ENCODE results near the gene WDFY4.

The WDFY4 gene

DNA sequence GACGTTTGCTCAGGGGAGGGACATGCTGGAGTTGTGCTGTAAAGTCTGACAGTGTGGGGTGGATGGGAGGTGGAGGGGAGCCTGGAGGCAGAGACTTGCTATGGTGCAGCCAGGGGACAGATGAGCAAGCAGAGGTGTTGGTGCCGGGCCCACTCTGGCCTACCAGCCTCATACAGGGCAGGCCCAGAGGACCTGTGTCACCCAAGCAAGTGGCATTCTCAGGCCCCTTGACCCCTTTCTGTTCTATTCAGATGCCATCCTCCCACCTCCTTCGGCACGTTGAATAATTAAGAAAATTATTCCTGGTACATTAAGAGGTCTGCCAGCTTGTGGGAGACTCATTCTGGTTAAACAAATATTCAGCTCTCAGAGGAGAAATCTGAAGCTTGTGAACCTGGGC is 8.5 kb downstream of the WDFY4 start:
- DNase-seq = no peak

DNA sequence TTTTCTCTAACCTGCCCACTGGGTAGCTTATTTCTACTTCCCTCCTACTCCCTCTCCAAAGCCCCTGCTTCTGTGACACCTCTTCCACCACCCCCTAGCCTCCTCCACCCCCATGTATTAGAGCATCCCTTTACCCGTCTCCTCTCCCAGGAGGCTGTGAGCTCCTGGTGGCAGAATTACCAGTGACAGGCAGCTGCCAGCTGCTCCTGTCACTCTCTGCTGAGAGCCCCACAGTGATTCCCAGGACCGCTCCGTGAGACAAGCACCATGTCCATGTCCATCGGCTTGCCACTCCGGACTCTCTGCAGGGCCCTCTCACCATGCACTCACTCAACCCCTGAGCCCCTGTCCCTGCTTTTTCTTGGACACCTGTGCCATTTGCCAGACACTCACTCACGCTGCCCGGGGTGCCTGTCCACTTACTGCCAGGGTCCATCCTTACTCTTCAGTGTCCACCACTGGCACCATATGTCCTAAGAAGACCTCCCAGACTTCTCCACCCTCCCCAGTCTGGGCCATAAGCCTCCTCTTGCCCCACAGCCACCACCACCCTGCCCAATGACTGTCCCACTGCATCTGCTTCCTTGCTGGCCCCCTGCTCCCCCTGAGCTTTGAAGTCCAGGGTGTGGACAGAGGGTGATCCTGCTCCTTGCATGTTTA is 9.8 kb downstream of the WDFY4 start:
- DNase-seq = no peak

DNA sequence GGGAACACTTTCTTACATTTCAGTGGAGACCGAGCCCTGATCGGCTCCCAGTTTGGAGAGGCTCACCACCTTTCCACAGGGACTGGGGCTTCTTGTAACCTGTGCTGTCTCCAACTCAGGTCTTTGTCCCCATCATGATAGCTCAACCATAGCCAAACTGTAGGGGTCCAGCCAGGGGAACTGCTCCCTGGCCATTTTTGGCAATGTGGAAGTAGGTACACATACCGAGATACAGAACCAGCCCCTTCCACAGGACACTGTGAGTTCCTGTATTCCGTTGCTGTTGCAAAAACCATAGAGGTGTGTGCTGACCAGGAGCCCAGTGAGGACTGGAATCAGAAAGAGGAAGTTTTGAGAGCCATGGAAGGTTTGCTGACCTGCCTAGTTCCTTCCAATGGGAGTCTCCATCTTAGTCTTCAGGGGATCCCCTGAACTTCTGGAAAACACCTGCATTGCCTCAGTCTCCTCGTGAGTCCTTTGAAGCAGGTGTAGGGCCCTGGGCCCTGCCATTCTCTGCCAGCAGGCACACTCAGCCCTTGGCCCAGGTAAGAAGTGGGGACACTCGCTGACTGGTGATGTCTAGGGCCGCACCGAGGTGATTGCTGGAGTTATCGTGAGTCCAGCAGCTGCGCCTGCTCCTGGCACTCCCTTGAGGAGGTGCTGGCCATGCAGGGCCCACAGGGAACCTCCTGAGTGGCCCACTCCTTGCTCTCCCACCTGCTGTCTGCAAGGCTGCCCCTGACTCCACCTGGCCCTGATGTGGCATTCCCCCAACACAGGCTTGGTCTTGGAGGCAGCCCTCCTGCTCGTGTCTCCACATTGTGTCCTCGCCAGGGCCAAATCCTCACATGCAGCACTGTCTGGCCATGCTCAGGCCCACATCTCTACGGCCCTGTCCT is 11.2 kb downstream of the WDFY4 start:
- no peak for DNase-seq

DNA sequence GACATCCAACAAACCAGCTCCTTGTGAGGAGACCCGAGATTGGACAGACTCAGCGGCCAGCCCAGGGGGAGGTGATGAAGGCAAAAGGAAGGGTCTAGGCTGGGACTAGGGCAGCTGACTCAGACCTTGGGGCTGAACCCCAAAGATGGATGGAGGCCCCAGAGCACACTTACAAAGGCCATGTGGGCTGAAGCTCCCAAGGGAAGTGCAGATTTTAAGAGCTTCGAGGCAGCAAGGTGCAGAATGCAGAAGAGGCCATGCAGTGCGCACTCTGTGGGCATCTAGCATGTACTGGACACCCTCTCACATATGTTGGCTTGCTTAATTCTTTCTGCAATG is 11.8 kb downstream of the WDFY4 start:
- DNase-seq = no peak

DNA sequence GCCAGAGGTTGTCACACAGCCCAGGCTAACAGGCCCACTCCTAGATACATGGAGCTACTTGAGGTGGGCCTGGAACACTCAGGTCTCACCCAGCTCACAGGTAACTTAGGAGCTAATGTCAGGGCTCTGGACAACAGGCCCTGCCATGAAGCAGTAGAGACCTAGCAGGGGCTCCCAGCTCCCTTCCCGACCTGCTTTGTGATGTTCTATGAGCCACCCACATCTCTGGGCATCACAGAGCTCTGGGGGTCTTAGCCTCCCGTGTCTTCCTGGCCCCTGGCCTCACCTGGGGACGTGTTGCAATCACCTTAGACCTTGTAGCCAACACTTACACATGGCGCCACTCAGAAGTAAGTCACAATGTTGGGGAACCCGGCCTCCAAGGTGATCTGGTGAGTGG is 12.4 kb downstream of the WDFY4 start:
- DNase-seq = no peak

DNA sequence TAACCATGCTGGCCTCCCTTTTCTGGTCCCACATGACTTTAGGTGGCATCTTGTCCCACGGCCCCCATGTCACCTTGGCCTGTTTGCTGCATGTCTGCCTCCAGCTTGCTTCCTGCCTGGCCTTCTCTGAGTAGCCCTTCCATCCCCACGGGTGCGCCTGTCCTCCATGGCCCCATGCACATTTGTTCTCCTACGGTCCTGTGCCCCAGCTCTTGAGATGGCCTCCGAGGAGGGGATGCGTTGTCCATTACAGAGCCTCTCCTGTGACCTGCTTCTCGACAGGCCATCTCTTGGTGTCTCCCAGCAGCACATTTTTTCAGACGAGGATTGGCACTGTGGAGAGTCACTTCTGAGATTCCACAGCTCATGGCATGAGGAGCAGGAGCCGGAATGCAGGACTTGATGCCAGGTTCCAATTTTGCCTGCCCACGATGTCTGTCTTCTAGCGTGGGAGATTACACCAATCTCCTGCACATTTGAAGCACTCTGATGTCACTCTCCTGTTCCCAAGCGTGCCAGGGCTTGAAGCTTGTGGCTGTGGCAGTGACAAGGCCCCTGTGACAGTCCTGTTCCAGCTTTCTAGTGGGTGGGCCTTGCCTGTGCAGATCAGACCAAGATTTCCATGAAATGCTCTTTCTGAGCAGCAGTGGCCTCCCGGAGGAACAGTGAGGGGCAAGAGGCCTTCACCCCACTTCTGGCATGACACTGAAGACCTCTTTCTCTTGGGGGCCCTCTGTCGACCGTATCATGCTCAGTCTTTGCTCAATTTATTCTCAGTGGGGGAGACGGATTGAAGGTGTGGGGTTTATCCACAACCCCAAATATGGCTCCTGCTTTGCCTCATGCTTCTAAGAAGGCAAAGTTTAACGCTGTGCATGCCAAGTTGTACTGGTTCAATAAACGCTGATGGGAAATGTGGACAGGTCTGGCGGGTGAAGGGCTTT is 13.4 kb downstream of the WDFY4 start:
- DNase-seq = no peak

DNA sequence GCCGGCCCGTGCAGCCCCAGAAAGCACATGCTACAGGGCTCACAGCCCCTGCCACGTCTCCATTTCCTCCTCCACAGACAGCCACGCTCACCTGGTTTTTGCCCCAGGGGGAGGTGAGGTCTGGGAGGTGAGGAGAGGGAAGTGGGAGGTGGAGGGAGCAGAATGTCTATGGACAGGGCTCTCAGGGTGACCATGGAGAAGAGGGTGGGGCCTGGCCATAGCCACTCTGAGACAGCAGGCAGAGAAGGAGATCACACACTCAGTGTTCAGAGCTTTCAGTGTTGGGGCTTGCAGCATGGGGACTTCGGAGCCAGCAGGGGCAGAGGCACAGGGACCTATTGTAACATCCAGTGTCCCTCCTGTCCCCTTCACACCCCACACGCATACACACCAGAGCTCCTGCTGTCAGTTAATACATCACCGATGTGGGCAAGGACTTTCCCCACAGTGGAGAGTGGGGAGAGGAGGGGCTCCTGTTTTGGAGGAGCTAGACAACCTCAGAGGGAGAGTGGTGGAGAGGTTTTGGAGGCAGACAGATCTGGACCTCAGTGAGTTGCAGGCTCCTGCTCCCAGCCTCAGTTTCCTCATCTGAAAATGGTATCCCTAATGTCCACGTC is 14.4 kb downstream of the WDFY4 start:
- DNase-seq = peak; percentile 32

DNA sequence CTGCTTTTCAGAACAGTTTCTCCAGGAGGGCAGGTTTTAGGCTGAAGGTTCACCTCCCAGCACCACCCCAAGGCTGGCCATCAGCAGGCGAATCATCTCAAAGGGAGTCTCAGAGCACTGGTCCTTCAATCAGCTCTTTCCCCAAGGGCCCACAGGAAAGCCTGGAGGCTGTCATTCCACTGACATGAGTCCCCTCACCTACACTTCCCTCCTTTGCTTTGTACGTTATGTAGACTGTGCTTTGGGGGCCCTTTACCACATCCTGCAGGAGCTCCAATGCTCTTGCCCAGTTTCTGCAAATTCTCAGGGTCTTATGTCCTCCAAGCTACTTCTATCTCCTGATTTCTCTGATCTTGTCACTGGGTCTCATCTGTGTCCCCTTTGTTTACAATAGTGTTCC is 15.4 kb downstream of the WDFY4 start:
- DNase-seq = no peak

DNA sequence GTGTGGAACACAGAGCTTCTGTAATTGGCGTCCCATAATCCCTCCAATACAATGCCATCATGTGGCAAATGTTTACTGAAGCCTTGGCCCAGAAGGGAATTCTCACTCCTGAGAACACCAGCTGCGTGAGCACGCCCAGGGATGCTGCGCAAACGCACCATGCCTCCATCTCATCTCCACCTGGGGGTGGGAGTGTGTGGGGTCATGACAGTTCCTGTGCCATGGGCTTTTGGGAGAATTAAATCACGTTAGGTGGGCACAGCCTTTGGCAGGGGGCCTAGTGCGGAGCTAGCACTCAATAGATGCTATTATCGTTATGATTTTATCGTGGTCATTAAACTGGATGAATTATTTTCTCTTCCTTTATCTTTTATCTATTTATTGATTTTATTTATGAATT is 15.8 kb downstream of the WDFY4 start:
- DNase-seq = peak; percentile 73

DNA sequence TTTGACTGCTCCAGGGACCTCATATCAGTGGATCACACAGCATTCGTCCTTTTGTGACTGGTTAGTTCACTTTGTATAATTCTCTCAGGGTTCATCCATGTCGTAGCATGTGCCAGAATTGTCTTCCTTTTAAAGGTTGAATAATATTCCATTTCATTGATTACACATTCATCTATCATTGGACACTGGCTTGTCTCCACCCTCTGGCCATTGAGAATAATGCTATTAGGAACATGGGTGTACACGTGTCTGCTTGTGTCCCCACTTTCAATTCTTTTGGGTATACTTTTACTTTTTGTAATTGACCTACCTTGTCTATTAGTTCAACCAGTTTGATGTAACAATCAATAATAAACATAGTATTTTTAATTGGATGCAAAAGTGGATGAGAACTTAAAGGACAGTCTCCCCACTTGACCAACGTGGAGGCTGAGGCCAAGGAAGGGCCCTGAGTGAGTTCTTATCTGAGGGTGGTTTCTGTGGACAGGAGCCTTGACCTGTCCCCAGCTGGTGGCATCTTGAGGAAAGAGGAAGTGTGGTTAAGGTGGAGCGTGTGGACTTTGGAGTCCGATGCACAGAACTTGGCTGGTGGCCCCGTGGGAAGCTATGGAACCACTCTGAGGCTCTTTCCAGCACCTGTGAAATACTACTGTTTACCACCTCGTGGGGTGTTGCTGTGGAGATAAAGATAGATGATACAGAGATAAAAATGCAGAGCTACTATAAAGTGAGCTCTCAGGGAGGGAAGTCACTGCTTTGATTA is 16.6 kb downstream of the WDFY4 start:
- no peak for DNase-seq

DNA sequence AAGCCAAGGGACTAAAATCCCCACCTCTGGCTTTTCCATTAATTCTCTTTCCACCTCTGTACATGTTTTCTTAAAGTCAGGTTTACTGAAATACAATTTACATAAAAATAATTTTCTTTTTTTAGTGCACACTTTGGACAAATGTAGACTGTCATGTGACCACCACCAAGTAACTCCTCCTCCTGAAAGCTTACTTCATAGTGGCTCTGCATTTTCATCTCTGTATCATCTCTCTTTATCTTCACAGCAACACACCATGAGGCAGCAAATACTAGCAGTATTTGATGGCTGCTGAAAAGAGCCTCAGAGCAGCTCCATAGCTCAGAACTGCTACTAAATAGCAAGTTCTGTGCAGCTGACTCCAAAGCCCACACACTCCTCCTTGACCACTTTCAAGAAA is 17.3 kb downstream of the WDFY4 start:
- DNase-seq = no peak

DNA sequence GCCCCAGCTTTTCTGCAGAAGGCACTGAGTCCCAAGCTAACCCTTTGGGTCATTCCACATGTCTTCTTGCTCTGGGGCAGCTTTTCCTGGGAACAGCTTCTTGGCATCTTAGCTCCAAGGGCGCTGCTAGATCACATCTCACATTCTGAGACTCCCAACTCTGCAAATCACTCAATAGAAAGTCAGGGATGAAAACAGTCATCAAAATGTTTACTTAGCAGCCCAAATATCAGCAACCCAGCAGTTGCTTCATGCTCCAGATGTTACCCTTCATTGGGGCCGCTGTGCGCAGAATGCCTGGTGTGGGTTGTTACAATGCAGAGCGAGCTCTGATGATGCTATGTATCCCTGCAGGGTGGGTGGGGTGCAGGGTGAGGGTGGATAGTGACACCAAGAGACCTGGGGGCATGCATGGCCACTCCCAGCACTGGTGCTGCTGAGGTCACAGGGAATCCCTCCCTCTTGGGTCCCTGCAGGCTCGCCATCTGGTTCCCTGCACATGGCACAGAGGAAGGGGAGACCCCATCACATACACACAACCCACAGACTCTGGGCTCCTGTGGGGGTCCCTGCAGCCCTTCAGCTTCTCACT is 19.0 kb downstream of the WDFY4 start:
- no peak for DNase-seq

DNA sequence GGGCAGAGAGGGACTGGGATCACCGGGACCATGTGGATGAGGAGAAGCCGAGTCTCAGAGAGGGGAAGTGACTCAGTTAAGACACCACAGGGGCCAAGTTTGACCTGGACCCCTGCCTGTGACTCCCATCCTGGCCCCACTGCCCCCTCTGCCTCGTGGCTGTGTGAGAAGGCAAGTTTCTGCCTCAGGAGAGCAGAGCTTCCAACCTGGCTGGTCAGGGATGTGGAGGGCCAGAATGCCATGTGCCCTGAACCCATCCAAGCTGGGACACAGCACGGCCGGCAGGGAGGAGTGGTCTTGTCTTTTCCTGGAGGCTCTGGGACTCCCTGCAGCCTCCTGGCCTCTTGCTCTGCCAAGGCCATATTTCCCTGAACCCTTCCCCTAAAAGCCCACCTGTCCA is 19.5 kb downstream of the WDFY4 start:
- DNase-seq = no peak

DNA sequence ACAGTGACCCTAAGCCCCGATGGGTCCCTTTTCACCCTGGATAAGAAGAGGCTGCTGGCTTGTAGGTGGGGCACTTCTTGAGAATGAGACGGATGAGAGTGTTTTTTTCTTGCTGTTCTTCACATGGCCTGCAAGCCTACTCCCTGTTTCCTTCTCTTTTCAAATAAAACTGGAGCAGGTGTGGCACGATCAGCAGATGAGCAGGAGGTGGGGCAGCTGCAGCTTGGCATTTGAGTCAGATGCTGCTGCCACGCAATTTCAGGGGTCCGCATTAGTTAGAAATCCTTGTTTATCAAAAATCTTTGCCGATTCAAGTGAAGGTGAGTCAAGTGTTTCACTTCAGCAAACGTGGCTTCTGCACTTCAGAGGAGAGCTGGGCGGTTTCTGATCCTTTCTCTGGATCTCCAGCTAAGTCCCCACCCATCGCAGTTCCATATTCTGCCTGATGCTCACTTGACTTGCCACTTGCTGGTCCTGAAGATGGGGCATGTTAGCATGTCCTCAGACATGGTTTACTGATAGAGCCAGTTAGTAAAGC is 20.8 kb downstream of the WDFY4 start:
- peak; percentile 60 for DNase-seq

DNA sequence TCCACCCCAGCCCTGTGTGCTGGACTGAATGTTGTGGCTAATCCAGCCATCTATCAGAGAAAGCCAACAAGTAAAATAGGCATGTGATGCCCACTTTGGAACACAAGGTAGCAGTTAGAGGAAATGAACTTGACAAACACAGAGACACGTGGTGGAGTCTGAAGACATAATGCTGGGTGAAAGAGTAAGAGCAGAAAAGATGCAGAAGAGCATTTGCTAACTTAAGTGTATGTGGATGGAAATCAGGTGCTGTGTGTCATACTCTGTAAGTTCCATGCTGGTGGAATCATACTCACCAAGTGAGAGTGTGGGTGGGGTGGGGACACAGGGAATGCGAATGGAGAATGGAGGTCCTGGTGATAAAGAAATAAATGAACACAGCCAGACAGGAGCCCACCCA is 22.8 kb downstream of the WDFY4 start:
- no peak for DNase-seq

DNA sequence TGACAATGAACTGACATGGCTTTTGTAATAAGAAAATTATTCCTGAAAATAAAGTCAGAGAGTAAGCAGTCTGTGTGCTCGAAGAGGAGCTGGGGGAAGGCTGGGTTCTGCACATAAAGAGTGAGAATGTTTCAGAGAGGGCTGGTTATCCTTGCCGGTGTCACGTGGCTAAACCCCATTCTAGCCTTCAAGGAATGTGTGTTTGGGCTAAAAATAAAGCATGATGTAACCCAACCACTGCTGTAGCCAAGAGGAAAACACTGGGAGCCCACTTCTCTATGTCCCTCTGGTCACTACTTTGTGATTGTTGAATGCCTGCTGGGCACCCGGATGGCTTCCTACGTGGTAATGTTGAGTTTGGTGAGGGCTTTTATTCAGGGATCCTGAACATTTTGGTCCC is 23.5 kb downstream of the WDFY4 start:
- no peak for DNase-seq

DNA sequence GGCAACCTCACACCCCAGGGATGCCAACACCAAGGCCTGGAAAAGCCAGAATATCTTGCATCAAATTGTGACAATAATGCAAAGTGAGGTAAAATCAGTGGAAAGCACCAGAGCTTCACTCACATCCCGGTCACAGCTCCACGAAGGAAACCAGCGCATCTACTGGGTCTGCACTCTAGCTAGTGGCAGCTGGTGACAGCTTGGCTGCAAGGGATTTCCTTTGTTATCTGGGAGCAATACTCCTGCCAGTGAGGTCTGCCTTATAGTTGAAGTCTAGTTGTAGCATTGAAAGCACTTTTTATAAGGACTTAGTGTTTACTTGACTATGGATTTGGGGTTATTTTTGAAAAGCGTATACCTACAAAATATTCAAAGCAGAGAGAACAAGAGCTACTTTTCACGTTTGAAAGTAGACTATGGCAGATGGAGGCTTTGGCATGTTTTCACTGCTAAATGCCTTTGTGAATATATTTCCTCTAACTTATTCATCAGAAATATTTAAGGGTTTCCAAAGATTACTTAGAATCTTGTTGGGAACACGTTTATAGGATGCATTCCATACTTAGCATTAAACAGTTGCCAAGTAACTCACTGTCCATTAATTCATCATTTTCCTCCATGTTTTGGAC is 26.1 kb downstream of the WDFY4 start:
- DNase-seq = no peak

DNA sequence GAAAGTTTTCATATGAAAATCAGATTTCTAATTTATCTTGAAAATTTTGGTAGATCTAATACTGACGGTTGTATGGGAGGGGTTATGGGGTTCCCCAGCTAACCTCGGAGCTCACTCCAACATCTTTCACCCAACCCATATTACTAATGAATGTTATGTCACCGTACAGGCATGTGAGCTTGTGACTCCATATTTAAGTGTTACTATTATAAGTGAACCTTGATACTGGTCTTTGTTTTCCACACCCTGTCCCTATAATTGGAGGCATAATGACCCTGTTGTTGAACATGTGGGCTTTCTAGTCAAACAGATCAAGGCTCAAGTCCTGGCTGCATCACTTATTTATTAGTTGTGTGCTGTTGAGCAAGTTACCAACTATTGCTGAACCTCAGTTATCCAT is 27.2 kb downstream of the WDFY4 start:
- DNase-seq = no peak

DNA sequence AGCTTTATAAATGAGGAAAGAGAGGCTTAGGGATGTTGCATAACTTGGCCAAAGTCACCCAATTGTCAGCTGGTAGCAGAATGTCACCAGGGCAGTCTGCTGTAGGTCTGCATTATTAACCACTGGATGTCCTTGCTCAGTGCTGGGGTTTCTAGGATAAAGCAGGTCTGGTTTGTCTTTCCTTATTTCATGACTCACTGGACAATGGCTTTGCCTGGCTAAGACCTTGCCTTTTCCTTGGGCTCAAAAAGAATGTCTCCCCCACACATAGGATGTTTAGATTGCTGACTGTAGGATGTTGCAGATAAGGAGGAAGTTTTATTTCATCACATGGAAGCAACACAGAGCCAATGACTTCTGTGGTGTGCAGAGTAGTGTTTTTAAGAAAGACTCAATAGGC is 29.4 kb downstream of the WDFY4 start:
- no peak for DNase-seq

DNA sequence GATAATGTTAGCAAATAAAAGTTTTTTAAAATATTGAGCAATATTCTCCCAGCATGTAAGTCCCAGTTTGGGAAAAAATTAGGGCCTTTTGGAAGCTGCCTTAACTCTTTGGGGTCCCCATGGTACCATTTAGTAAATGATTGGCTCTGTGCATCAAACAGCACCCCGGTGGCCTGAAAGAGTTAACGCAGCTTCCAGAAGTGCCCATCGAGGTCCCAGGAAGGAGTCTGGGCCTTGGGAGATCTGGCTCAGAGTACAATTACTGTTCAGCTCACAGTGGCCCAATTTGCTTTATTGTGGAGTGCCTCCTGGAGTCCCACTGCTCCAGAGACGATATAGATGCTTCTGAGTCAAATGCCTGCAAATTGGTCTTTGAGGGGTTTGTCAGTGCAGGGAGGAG is 31.7 kb downstream of the WDFY4 start:
- DNase-seq = no peak

DNA sequence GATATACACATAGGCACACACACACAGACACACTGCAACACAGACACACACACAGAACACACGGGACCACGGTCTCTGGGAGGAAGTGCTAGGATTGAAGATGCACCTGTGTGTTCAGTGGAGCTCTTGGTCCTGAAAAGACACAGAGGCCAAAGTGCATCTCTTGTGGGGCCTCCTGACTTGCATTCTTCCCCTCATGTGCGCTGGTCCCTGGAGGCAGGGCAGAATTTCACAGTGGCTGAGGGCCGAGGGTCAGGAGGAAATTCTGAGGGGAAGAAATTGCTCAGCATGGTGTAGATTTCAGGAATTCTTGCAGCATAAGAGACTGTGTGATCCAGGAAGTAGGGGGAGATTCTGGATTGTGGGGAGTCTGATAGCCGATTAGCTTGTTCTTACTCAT is 35.9 kb downstream of the WDFY4 start:
- DNase-seq = no peak

All from NCI-H146 (cell line).